ENCODE data around the gene EFCAB8.

- TF ChIP-seq CTCF (conservative IDR thresholded peaks at IDR 0.05; ENCODE audit: low read length), result no peak
- TF ChIP-seq EZH2phosphoT487 (IDR thresholded peaks at IDR 0.05; ENCODE audit: borderline replicate concordance, low read depth, low read length), result no peak
Measured at GRCh38 chr20:32989507-32990283, 131.0 kb downstream of the EFCAB8 start.

Data from OCI-LY7 (cell line).